Activated gamma-delta T cell treated with Interleukin-2 at 50 U/mL for 16 hours (primary cell): ENCODE results near the gene TGFA.

Experiments used
- DNase-seq: peaks from one replicate; pipeline ENCODE4 v3.0.0-alpha.2; 2020

TGFA gene

DNA sequence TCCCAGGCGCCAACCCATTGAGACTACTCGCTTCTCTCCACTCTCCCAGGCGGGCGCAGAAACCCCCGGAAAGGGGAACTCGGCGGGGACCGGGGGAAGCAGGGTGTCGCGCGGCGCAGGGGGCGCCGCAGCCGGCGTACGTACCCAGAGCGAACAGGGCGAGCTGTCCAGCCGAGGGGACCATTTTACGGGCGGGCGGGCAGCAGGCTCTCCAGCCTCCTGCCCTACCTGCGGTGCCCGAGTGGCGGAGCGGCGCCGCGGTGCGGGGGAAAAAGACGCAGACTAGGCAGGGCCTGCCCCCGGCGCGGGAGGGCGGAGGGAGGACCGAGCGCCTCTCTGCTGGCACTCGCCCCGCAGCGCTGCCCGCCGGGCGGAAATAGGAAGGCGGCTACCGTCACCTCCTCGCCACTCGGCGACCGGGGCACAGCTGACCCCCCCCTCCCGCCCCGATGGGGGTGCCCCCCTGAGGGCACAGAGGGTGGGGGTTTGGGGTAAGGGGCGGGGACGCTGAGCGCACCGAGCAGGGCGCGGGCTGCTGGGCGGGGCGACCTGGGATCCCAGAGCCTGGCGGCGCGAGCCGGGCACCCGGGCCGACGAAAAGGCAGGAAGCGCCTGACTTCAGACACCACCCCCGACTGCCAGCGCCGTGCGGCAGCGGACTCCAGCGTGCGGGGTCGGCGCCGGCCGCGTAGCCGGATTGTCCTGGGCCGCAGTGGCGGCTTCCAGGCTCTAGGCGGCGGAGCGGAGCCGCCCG lies at the start of gene TGFA:
Gene TGFA, minus strand, starts transcription at position 243 of the 754 bp plus-strand sequence. Its CDS starts 59 bp downstream, at position 184.
- peak; percentile 63 for DNase-seq

DNA sequence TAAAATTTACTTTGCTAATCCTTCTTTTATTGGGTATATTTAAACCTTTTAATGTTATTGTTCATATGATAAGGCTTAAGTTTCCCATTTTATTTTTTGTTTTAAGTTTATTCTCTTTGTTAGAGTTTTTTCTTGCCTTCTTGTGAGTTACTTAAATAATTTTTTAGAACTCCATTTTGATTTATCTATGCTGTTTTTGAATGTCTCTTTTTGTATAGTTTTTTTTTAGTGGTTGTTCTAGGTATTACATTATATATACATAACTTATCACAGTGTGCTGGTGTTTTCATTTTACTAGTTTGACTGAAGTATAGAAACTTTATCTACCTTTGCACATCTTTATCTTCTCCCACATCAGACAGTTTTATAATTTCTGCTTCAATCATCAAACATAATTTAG lies 49.4 kb upstream of the TGFA start:
- DNase-seq: no peak

GRCh38 chr2:70598197-70598596 lies 44.6 kb upstream of the TGFA start:
- DNase-seq: no peak

DNA sequence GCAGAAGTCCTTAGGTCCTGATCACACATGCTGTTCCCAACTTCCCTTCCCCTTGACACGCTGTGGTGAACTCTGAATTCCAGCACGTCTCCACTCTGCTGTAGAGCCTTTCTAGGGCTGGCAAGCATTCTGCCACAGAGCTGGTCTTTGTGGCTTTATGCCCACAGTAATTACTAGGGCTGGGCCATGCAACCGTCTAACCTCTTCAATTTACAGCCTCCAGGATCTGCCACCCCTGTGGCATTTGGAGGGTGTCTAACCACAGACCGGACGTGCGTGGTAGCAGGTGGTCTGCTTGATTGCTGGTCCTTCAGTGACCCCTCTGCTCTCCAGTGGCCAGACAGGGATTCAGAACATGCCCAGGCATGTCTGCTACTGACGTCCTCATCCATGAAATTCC lies 43.1 kb upstream of the TGFA start:
- DNase-seq: no peak

DNA sequence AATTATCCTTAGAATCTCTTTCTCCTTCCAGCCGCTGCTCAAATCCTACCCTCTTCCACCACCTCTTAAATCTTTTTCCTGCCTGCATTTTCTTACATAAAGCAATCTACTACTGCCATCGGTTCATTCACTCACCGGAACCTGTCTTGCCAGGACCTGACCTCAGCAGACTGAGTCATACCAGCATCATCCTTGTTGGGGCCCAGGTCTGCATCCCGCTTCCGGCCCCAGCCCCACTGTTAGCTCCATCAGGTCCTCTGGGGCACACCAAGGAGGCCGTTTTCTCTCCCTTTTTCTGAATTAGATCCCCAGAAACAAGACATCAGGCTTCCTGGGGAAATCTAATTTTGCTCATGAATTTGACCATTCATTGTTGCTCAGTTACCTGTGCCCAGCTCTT lies 42.7 kb upstream of the TGFA start:
- no peak for DNase-seq

DNA sequence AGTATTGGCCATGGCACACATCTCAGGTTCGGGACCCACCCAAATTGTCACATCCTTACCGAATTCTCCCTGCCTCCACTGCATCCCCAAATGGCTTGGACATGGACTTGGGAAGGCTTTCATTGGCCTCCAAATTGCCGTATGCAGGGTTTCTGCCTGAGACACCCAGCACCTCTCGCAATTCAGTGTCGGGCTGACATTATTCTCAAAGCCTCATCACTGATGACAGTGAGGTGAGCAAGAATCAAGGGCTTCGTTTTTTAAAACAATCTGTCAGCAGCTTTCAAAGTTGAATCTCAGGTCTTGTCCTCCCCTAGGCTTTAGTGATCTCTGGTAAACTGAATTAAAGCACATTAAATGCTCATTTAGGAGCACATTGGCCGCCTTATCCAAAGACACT lies 29.5 kb upstream of the TGFA start:
- no peak for DNase-seq

DNA sequence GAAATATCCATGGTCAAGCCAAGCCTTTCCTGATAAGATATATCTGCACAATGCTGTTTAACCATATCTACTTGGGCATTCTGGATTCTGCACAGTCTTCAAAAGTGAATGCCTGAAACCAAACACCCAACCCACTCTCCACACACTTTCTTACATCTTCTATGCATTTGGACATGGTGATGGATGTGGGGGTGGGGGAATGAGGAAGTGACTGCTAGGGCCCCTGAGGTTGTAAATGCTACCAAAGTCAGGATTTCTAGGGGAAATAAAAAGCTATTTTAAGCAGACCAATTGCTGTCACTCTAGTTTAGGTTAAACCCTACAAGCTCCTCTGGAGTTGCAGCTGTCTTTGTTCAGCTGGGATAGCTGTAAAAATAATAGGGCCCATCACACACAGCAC lies 26.7 kb upstream of the TGFA start:
- no peak for DNase-seq

DNA sequence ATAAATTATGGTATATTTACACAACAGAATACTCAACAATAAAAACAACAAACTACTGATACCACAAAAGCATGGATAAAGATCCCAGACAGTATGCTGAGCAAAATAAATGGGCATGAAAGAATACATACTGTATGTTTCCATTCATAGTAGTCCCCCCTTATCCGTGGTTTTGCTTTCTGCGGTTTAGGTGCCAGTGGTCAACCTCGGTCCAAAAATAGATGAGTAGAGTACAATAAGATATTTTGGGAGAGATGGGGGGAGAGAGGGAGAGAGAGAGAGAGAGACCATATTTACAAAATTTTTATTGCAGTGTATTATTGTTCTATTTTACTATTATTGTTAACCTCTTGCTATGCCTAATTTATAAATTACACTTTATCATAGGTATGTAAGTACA lies 21.0 kb upstream of the TGFA start:
- no peak for DNase-seq

- no peak for DNase-seq
These were observed 20.5 kb upstream of the TGFA start for GRCh38 chr2:70574109-70574508.

- DNase-seq: no peak
These were observed 16.5 kb upstream of the TGFA start for GRCh38 chr2:70570041-70570661.

GRCh38 chr2:70569559-70569958 lies 15.9 kb upstream of the TGFA start:
- DNase-seq: no peak

DNA sequence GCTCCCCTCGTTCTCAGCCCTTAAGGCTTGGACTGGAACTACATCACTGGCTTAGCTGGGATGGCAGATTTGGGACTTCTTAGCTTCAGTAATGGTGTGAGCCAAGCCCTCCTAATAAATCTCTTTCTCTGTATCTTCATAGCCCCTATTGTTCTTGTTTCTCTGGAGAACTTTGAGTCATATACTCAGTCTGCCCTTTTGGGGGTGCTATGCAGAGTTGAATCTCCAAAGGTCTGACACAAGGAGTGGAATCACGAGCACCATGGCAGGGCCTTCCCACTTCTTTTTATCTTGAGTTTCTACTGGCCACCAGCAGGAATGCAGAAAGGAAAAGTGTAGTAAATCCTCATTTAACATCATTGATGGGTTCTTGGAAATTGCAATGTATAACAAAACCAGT lies 13.3 kb upstream of the TGFA start:
- DNase-seq: no peak

- no peak for DNase-seq
These were observed 12.8 kb upstream of the TGFA start for GRCh38 chr2:70566464-70566863.

DNA sequence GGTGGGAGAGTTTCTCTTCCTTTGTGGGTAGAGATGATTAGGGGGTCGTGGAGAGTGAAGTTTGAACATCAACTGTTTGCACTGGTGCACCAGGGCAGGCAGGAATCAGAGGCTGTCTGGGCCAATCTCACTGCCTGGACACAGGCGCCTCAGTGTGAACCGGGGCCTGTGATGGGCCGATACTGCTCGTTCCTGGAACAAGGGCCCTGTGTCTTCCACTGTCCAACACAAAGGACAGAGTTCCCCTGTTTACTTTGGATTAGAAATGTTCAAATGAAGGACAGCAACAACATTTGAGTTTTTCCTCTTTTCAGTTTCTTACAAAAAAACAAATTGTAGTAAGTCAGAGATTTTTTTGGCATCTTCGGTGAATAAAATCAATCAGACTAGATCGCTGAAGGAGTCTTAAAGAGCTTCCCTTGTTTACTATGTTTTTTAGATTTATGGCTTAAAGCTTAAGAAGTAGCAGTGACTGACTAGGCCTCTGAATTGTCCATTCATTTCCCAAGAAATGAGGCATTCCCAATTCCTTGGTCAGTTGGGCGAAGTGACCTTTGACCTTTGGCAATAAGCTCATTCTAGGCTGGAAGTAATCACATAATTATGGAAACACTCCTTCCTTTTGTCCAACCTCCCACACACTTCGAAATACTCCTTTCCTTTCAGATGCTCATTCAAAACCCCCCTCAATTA lies 11.6 kb upstream of the TGFA start:
- DNase-seq: no peak

- no peak for DNase-seq
These were observed 8.3 kb upstream of the TGFA start for GRCh38 chr2:70561893-70562292.

DNA sequence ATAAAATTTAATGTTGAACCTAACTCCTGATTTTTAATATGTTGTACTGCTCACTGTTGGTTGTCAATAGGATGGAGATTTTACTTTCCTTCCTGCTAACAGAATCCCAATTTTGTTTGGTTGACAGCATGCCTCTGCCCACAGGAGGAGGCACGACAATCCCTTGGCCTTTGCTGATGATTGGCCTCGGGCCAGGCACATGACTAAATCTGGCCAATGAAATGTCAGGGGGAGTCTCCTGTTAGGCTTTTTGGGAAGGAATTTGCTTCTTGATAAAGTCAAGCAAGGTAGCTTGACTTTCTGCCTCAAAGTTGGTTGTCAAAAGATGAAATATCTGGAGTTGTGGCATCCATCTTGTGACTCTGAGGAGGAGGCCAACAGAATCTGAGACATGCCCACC lies 6.8 kb upstream of the TGFA start:
- no peak for DNase-seq

- no peak for DNase-seq
These were observed 6.4 kb upstream of the TGFA start for GRCh38 chr2:70560040-70560439.

DNA sequence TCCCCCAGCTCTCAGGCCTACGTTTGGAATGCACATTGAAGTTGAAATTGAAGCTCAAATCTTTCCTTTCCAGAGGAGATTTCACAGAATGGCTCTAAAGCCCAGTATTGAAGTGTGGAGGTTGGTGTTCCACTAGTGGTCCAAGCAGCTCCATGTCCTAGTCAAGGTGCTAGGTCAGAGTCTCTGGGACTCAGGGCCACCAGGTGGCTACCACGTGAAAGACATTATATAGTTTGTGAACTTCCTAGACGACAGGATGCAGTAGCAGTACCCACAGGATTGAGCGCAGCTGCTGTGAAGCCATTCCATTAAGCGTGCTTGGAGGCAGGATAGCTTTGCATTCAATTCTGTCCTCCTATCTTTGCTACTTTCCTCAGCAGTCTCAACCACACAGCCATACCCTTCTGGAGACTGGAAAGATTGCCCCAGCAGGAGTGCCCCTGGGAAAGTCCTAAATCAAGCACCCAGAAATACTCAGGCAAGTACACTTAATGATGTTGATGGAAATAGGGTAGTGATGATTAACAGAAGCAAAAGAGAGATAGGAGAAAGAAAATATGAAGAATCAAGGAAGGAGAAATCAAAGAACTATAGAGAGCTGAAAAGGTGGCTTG lies 4.7 kb upstream of the TGFA start:
- DNase-seq: no peak

- DNase-seq: no peak
These were observed 3.7 kb upstream of the TGFA start for GRCh38 chr2:70557171-70557838.

DNA sequence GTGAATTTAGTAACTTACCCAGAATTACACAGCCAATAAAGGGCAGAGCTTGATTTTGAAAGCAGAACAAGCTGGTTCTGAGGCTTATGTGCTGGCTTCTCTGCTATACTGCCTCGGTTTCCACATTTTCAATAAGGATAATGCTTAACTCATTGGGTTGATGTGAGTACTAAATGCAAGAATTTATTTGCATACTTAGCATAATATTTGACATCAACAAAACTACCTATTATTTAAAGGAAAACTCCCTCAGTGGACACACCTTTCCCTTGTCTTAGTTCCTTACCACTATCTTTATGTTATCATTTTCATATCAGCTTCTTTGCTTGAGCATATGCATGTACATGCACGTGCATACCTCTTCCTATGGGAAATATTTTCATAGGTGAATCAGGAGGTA lies 3.0 kb upstream of the TGFA start:
- no peak for DNase-seq

DNA sequence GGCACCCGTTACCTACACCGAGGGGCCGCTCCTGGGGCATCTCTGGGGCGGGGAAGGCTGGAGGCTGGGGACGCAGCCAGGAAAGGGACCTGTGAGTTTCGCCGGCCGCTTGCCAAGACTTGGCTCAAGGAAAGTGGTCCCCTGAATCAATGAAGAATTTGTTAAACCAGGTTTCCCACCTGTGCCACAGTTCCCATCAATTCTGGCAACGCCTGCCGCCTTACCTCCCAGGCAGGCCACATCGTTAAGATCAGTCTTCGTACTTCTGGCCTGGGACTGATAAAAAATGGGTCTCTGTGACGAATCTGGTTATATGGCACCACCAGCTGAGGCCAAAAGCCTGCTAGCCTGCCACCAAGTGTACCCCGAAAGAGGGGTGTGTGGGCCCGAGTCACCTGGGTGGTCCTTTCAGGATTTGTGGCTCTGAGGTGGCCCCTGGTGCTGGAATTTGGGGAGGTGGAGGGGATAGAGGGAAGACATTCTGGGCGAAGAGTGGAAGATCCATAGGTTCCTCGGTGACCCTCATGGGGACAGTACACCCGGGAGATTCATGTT lies 789 bp upstream of the TGFA start:
- no peak for DNase-seq

- DNase-seq: no peak
These were observed 367 bp downstream of the TGFA start for GRCh38 chr2:70553334-70553583.
